ENCODE data around the gene SBF1. TPM values are rescaled to one million over a fixed set of nuclear protein-coding genes. Genes with fewer than 3 reads are reported as not detected.

The SBF1 gene
- total and polyA plus RNA-seq, 2 of the 13 experiments (the other 11 are each of a cell fraction or from before 2014, with no cell fraction given) = 31.7 to 40.9 TPM

DNA sequence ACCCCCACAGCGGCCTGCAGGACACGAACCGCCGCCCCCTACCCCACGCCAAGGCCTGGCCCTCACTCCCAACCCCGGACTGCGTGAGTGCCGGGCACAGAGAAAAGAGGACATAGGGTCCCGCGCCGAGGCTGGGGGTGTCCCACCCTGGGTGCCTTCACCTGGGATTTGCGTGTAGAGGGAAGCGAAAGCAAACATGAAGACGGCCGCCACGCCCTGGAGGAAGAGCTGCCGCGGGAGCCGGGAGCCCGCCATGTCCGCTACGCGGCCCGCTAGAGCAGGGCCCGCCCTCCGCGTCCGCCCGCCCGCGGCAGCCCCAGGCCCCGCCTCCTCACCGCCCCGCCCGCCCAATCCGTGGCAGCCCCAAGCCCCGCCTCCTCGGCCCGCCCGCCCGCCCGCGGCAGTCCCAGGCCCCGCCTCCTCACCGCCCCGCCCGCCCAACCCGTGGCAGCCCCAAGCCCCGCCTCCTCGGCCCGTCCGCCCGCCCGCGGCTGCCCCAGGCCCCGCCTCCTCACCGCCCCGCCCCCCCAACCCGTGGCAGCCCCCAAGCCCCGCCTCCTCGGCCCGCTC is 32.7 kb upstream of the SBF1 start, which contains the start of gene LMF2 (continued):
- TF ChIP-seq, protein P1, sequence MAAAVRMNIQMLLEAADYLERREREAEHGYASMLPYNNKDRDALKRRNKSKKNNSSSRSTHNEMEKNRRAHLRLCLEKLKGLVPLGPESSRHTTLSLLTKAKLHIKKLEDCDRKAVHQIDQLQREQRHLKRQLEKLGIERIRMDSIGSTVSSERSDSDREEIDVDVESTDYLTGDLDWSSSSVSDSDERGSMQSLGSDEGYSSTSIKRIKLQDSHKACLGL (CRISPR knock-in tag; IDR thresholded peaks at IDR 0.05) = no peak
- TF ChIP-seq ZNF354B (CRISPR knock-in tag; IDR thresholded peaks at IDR 0.05) = no peak
- no peak for TF ChIP-seq ZNF292 (CRISPR knock-in tag; IDR thresholded peaks at IDR 0.05; ENCODE audit: borderline replicate concordance, low read depth)
- TF ChIP-seq, protein P2, sequence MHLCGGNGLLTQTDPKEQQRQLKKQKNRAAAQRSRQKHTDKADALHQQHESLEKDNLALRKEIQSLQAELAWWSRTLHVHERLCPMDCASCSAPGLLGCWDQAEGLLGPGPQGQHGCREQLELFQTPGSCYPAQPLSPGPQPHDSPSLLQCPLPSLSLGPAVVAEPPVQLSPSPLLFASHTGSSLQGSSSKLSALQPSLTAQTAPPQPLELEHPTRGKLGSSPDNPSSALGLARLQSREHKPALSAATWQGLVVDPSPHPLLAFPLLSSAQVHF (CRISPR knock-in tag; IDR thresholded peaks at IDR 0.05) = 0 out of 2 replicates have a peak, but pooled peaks have one; percentile 11
- no peak for TF ChIP-seq MED8 (CRISPR knock-in tag; IDR thresholded peaks at IDR 0.05; ENCODE audit: insufficient replicate concordance)
- TF ChIP-seq ZNF564 (CRISPR knock-in tag; IDR thresholded peaks at IDR 0.05) = no peak
- no peak for TF ChIP-seq AGO2 (optimal IDR thresholded peaks at IDR 0.05; ENCODE audit: low read depth, low read length)
- no peak; the same call in none of the 2 replicates for TF ChIP-seq DMAP1 (CRISPR knock-in tag; IDR thresholded peaks at IDR 0.05)
- TF ChIP-seq HDAC6 (IDR thresholded peaks at IDR 0.05; ENCODE audit: low read depth, low read length) = no peak
- no peak for TF ChIP-seq KLF6 (CRISPR knock-in tag; IDR thresholded peaks at IDR 0.05)
- TF ChIP-seq KLF16 (CRISPR knock-in tag; IDR thresholded peaks at IDR 0.05) = 0 out of 4 replicates have a peak, but pooled peaks of 1 of the 2 experiments have one; percentile 19
- no peak for TF ChIP-seq CEBPB (IDR thresholded peaks at IDR 0.05; ENCODE audit: borderline replicate concordance, low read depth, low read length)
- peak; percentile 29; the same call in 1 of the 2 replicates for TF ChIP-seq MYC (CRISPR knock-in tag; IDR thresholded peaks at IDR 0.05; ENCODE audit: borderline replicate concordance)
- no peak for TF ChIP-seq ZNF30 (CRISPR knock-in tag; IDR thresholded peaks at IDR 0.05)
- TF ChIP-seq, protein P3, sequence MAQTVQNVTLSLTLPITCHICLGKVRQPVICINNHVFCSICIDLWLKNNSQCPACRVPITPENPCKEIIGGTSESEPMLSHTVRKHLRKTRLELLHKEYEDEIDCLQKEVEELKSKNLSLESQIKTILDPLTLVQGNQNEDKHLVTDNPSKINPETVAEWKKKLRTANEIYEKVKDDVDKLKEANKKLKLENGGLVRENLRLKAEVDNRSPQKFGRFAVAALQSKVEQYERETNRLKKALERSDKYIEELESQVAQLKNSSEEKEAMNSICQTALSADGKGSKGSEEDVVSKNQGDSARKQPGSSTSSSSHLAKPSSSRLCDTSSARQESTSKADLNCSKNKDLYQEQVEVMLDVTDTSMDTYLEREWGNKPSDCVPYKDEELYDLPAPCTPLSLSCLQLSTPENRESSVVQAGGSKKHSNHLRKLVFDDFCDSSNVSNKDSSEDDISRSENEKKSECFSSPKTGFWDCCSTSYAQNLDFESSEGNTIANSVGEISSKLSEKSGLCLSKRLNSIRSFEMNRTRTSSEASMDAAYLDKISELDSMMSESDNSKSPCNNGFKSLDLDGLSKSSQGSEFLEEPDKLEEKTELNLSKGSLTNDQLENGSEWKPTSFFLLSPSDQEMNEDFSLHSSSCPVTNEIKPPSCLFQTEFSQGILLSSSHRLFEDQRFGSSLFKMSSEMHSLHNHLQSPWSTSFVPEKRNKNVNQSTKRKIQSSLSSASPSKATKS (CRISPR knock-in tag; IDR thresholded peaks at IDR 0.05) = no peak
- TF ChIP-seq, protein P4, sequence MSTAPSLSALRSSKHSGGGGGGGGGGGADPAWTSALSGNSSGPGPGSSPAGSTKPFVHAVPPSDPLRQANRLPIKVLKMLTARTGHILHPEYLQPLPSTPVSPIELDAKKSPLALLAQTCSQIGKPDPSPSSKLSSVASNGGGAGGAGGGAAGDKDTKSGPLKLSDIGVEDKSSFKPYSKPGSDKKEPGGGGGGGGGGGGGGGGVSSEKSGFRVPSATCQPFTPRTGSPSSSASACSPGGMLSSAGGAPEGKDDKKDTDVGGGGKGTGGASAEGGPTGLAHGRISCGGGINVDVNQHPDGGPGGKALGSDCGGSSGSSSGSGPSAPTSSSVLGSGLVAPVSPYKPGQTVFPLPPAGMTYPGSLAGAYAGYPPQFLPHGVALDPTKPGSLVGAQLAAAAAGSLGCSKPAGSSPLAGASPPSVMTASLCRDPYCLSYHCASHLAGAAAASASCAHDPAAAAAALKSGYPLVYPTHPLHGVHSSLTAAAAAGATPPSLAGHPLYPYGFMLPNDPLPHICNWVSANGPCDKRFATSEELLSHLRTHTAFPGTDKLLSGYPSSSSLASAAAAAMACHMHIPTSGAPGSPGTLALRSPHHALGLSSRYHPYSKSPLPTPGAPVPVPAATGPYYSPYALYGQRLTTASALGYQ (CRISPR knock-in tag; IDR thresholded peaks at IDR 0.05) = no peak
- no peak for TF ChIP-seq JUND (CRISPR knock-in tag; IDR thresholded peaks at IDR 0.05)
- no peak for TF ChIP-seq RFXANK (CRISPR knock-in tag; IDR thresholded peaks at IDR 0.05)
- no peak for TF ChIP-seq FOXK1 (CRISPR knock-in tag; IDR thresholded peaks at IDR 0.05; ENCODE audit: borderline replicate concordance, low read depth)
- TF ChIP-seq, protein P5, sequence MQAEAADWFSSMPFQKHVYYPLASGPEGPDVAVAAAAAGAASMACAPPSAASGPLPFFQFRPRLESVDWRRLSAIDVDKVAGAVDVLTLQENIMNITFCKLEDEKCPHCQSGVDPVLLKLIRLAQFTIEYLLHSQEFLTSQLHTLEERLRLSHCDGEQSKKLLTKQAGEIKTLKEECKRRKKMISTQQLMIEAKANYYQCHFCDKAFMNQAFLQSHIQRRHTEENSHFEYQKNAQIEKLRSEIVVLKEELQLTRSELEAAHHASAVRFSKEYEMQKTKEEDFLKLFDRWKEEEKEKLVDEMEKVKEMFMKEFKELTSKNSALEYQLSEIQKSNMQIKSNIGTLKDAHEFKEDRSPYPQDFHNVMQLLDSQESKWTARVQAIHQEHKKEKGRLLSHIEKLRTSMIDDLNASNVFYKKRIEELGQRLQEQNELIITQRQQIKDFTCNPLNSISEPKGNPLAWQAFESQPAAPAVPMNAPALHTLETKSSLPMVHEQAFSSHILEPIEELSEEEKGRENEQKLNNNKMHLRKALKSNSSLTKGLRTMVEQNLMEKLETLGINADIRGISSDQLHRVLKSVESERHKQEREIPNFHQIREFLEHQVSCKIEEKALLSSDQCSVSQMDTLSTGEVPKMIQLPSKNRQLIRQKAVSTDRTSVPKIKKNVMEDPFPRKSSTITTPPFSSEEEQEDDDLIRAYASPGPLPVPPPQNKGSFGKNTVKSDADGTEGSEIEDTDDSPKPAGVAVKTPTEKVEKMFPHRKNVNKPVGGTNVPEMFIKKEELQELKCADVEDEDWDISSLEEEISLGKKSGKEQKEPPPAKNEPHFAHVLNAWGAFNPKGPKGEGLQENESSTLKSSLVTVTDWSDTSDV (CRISPR knock-in tag; IDR thresholded peaks at IDR 0.05) = no peak
- TF ChIP-seq, protein P6, sequence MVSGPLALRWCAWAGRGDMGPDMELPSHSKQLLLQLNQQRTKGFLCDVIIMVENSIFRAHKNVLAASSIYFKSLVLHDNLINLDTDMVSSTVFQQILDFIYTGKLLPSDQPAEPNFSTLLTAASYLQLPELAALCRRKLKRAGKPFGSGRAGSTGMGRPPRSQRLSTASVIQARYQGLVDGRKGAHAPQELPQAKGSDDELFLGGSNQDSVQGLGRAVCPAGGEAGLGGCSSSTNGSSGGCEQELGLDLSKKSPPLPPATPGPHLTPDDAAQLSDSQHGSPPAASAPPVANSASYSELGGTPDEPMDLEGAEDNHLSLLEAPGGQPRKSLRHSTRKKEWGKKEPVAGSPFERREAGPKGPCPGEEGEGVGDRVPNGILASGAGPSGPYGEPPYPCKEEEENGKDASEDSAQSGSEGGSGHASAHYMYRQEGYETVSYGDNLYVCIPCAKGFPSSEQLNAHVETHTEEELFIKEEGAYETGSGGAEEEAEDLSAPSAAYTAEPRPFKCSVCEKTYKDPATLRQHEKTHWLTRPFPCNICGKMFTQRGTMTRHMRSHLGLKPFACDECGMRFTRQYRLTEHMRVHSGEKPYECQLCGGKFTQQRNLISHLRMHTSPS (CRISPR knock-in tag; IDR thresholded peaks at IDR 0.05; ENCODE audit: low read depth) = no peak

Data from HepG2 (cell line).